HepG2 (cell line): Measurements from ENCODE around the gene MUC6. TPM values are rescaled to one million over a fixed set of nuclear protein-coding genes. Genes with fewer than 3 reads are reported as not detected.

Experiments used
- ATAC-seq: fragments of 200-7000 bp; cut with Tn5 transposase; 3 replicates; pipeline ENCODE4 v1.9.1; 2020; ENCODE audit warnings: mild to moderate bottlenecking, moderate library complexity
- BruUV-seq: library from RNA; stranded (reverse); fragments of 400-500 nt; replicated peaks from 2 replicates; lab custom pipeline; 2021; lab: Mats Ljungman, UMichigan
- CTCF ChIA-PET: fragments of 300-600 bp; formaldehyde crosslinking; extraction: SDS; loops from one replicate; lab custom pipeline; 2021; ENCODE audit warnings: low total read pairs, inconsistent platforms, low intra/inter-chr PET ratio; lab: Yijun Ruan, JAX
- POLR2A ChIA-PET: fragments of 350-600 bp; sonication (Branson Sonifier 250); formaldehyde crosslinking; loops from one replicate; lab custom pipeline; 2020; ENCODE audit warnings: antibody characterized with exemption, inconsistent platforms; lab: Yijun Ruan, JAX
- DNase-seq: peaks from one replicate; pipeline ENCODE4 v3.0.0-alpha.2; 2015; ENCODE audit warnings: low spot score
- FAIRE-seq: peaks from 3 replicates; lab custom pipeline; 2011; peaks lifted over from hg19 to GRCh38; lab: Jason Lieb, UNC
- H2AFZ ChIP-seq: one replicate; pipeline ENCODE4 v1.6.1; 2011; ENCODE audit warnings: low read length, inconsistent platforms
- H3K27ac ChIP-seq: fragments of 300-600 bp; 3 replicates; pipeline ENCODE4 v1.8.0; 2011; ENCODE audit warnings: mixed run types, mild to moderate bottlenecking, mixed read lengths, low read length, inconsistent platforms; ENCODE audit not compliant: insufficient read depth; ENCODE audit errors: extremely low read length
- H3K27me3 ChIP-seq, 2 experiments: fragments of 200-600 bp in 1 of 2; 2 replicates in 1 of 2; 3 replicates in 1 of 2; pipeline versions ENCODE4 v1.6.0 to v1.8.0; 2011; ENCODE audit warnings: low read length in 2 of 2, mild to moderate bottlenecking in 2 of 2, moderate library complexity in 2 of 2, inconsistent platforms in 1 of 2; ENCODE audit not compliant: insufficient read depth in 2 of 2, control insufficient read depth in 1 of 2
- H3K36me3 ChIP-seq, 2 experiments: fragments of 200-600 bp in 1 of 2; replicated peaks in 1 of 2; 2 replicates in 1 of 2; 3 replicates in 1 of 2; pipeline versions ENCODE4 v1.5.1 to v1.8.0; 2011; ENCODE audit warnings: low read length in 2 of 2, inconsistent platforms in 1 of 2; ENCODE audit not compliant: insufficient read depth in 2 of 2, control insufficient read depth in 1 of 2
- H3K4me1 ChIP-seq: 2 replicates; pipeline ENCODE4 v1.5.1; 2012; ENCODE audit warnings: low read length, inconsistent platforms; ENCODE audit not compliant: insufficient read depth
- H3K4me2 ChIP-seq: 2 replicates; pipeline ENCODE4 v1.6.0; 2011; ENCODE audit warnings: low read depth, low read length, inconsistent platforms
- H3K4me3 ChIP-seq, 3 experiments: fragments of 200-600 bp in 1 of 3; sonication (generic), shearing (Covaris generic) in 1 of 3; replicated peaks in 1 of 3; 2 replicates each; pipeline ENCODE4 v1.5.1; 2011 to 2016; ENCODE audit warnings: low read length in 3 of 3, inconsistent platforms in 2 of 3, low read depth in 2 of 3, mild to moderate bottlenecking in 2 of 3, control low read depth in 1 of 3, mixed read lengths in 1 of 3; ENCODE audit not compliant: insufficient read depth in 1 of 3
- H3K79me2 ChIP-seq: one replicate; pipeline ENCODE4 v1.6.1; 2011; ENCODE audit warnings: low read length, inconsistent platforms; ENCODE audit not compliant: insufficient read depth
- H3K9ac ChIP-seq: 2 replicates; pipeline ENCODE4 v1.6.0; 2011; ENCODE audit warnings: mild to moderate bottlenecking, low read depth, low read length, inconsistent platforms; ENCODE audit not compliant: insufficient read depth
- H3K9me3 ChIP-seq: 2 replicates; pipeline ENCODE4 v1.5.1; 2012; ENCODE audit warnings: mild to moderate bottlenecking, low read length
- H4K20me1 ChIP-seq: 2 replicates; pipeline ENCODE4 v1.6.0; 2011; ENCODE audit warnings: inconsistent platforms, mild to moderate bottlenecking, low read length, moderate library complexity; ENCODE audit not compliant: insufficient read depth
- ETV5 ChIP-seq: IDR thresholded peaks from 2 replicates; pipeline ENCODE4 v1.6.1; 2018; ENCODE audit warnings: missing biosample characterization, missing genetic modification reagents, inconsistent platforms, borderline replicate concordance
- MAFK ChIP-seq, 2 experiments: IDR thresholded peaks in 1 of 2; conservative IDR thresholded peaks in 1 of 2; 2 replicates each; pipeline ENCODE4 v1.6.1; 2011; ENCODE audit warnings: improper control_type of control experiment in 2 of 2, low read length in 2 of 2
- NONO ChIP-seq, 2 experiments: fragments of 450-650 bp in 1 of 2; sonication (generic) in 1 of 2; formaldehyde crosslinking in 1 of 2; IDR thresholded peaks in 1 of 2; conservative IDR thresholded peaks in 1 of 2; 2 replicates each; pipeline versions ENCODE4 v1.6.1 to v1.8.0; 2017 to 2022; ENCODE audit warnings: mild to moderate bottlenecking in 1 of 2, missing genetic modification reagents in 1 of 2, moderate library complexity in 1 of 2
- ZFY ChIP-seq: sonication (generic); formaldehyde crosslinking; IDR thresholded peaks from 2 replicates; pipeline ENCODE4 v1.4.0; 2020; ENCODE audit warnings: missing genetic modification reagents
- ZKSCAN5 ChIP-seq: sonication (generic); formaldehyde crosslinking; IDR thresholded peaks from 2 replicates; pipeline ENCODE4 v1.5.1; 2020; ENCODE audit warnings: mild to moderate bottlenecking, missing genetic modification reagents
- ZMAT3 ChIP-seq: sonication (generic); formaldehyde crosslinking; conservative IDR thresholded peaks from 2 replicates; pipeline ENCODE4 v1.7.0; 2021; ENCODE audit warnings: missing genetic modification reagents
- ZNF224 ChIP-seq: sonication (generic); formaldehyde crosslinking; IDR thresholded peaks from 2 replicates; pipeline ENCODE4 v1.5.0; 2020; ENCODE audit warnings: mild to moderate bottlenecking, missing genetic modification reagents
- ZNF552 ChIP-seq: sonication (generic); formaldehyde crosslinking; IDR thresholded peaks from 2 replicates; pipeline ENCODE4 v1.9.0; 2022; ENCODE audit warnings: missing genetic modification reagents, mild to moderate bottlenecking, borderline replicate concordance
- WGBS: methylation state at CpG from one replicate; pipeline ENCODE4 v1.1.6; 2017; ENCODE audit warnings: low lambda C conversion rate; 5-methylcytosine and 5-hydroxymethylcytosine counted together
- in situ Hi-C: cut with HindIII; loops from 2 replicates; pipeline ENCODE4 v1.10.0; 2017; ENCODE audit warnings: low pct_unique_long_range_greater_than_20kb; ENCODE audit not compliant: extremely low pct_ligation_motif_present
- intact Hi-C: fragments of 100-400 bp; cut with micrococcal nuclease; formaldehyde crosslinking; loops from one replicate; pipeline ENCODE4 v1.10.0; 2022; ENCODE audit not compliant: unreplicated experiment
- polyA plus RNA-seq, 8 experiments: library from polyadenylated mRNA; depleted of rRNA in 3 of 8; stranded (reverse) in 7 of 8; unstranded in 1 of 8; fragments of >200 nt; fragmentation: Illumina TruSeq in 4 of 8; extraction: Trizol in 4 of 8; gene quantifications; 2 replicates each; pipeline versions ENCODE4 v1.2.1 to v1.2.3, GENCODE V29; 2011 to 2016; ENCODE audit warnings: low read depth in 4 of 8, missing spikeins in 1 of 8, mixed read lengths in 1 of 8; ENCODE audit not compliant: insufficient read depth in 1 of 8
- total RNA-seq, 5 experiments: library from RNA; depleted of rRNA; stranded (reverse); fragments of >200 nt; fragmentation: Illumina TruSeq; extraction: Trizol; gene quantifications; 2 replicates each; pipeline ENCODE4 v1.2.3, GENCODE V29; 2016; ENCODE audit warnings: low read depth in 1 of 5
- TF ChIP-seq, protein P1 (sequence below): sonication (generic); formaldehyde crosslinking; IDR thresholded peaks from 2 replicates; pipeline ENCODE4 v1.8.1; 2022; ENCODE audit warnings: mild to moderate bottlenecking, missing genetic modification reagents

Gene MUC6
- total and polyA plus RNA-seq, 2 of the 13 experiments (the other 11 are each of a cell fraction or from before 2014, with no cell fraction given): not detected

DNA sequence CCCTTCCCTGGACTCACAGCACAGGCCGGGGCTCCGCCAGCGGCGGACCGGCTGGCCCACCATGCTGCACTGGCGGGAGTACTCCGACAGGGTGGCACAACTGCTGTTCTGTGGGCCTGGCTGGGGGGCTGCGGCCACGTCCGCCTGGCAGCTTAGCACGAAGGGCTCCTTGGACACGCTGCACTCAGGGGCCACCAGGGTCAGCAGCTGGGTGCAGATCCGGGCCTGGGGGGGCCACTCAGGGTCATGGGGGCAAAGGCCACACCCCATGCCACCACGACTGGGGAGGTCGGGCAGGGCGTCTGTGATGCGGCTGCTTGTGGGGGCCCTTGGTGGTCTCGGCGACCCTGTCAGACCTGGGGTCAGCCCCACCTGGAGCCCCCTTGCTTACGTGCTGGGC is 6.0 kb downstream of the MUC6 start:
- H3K36me3 ChIP-seq: no peaks in the 10 kb centered on the region
- H3K9me3 ChIP-seq: no peaks in the 10 kb centered on the region
- peaks cover 7% of the 10 kb centered on the region; the same call in 1 of the 2 replicates for H3K4me1 ChIP-seq
- DNase-seq: no peak
- no peak overlapping the region for H3K4me3 ChIP-seq
- WGBS: no CpG with 5 or more reads among the region's 20 CpGs
- ATAC-seq: peak; percentile 18
- CTCF ChIA-PET: no interaction called here
- no peak overlapping the region for H3K27ac ChIP-seq
- no peaks in the 10 kb centered on the region for H4K20me1 ChIP-seq
- in situ Hi-C loops: no loop called here
- no peak for FAIRE-seq
- no peak overlapping the region for H2AFZ ChIP-seq
- no TSS peak for BruUV-seq
- no peak for TF ChIP-seq ZMAT3 (CRISPR knock-in tag)
- no peak for TF ChIP-seq ZFY (CRISPR knock-in tag)
- no peak for TF ChIP-seq ZNF224 (CRISPR knock-in tag)
- no peak for TF ChIP-seq ZNF552 (CRISPR knock-in tag)
- no peak for TF ChIP-seq MAFK (conservative IDR thresholded peaks at IDR 0.05 in 1 of 2, IDR thresholded peaks at IDR 0.05 in 1 of 2; ENCODE audit: low read length in 2 of 2)
- no peak for TF ChIP-seq ZKSCAN5 (CRISPR knock-in tag)
- TF ChIP-seq NONO (IDR thresholded peaks at IDR 0.05): no peak
- TF ChIP-seq NONO (CRISPR knock-in tag; conservative IDR thresholded peaks at IDR 0.05): no peak
- TF ChIP-seq ETV5 (CRISPR knock-in tag): no peak
- TF ChIP-seq, protein P1, sequence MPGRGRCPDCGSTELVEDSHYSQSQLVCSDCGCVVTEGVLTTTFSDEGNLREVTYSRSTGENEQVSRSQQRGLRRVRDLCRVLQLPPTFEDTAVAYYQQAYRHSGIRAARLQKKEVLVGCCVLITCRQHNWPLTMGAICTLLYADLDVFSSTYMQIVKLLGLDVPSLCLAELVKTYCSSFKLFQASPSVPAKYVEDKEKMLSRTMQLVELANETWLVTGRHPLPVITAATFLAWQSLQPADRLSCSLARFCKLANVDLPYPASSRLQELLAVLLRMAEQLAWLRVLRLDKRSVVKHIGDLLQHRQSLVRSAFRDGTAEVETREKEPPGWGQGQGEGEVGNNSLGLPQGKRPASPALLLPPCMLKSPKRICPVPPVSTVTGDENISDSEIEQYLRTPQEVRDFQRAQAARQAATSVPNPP: no peak
- TF ChIP-seq, all 625 proteins: peak for 0
- Histone ChIP-seq H3K27me3 (peaks cover 27 to 57% of the 10 kb centered on the region in 2 experiments; a peak in 4 of 5 replicates), H3K4me2 (no peak overlapping the region), H3K9ac (no peak overlapping the region), H3K79me2 (no peaks in the 10 kb centered on the region)
- POLR2A ChIA-PET: no interaction called here
- intact Hi-C loops: no loop called here
